ENCODE measurements around the gene LRP5. TPM values are rescaled to one million over a fixed set of nuclear protein-coding genes. Genes with fewer than 3 reads are reported as not detected.
"Not testable (repeated sequence)": the region's sequence is repeated elsewhere in the genome, so short reads cannot be mapped to it uniquely, and the experiment has no call there.

LRP5 gene
- total RNA-seq, 1 donor from 2014 or later: 9.4 TPM

GRCh38 chr11:68295271-68295670 is 17.1 kb upstream of the LRP5 start:
- intact Hi-C loops (cut with micrococcal nuclease): no loop called here
- DNase-seq (ENCODE audit: low spot score): no peak
- Mint-ChIP-seq H3K27ac (no peak overlapping the region), H3K27me3 (ENCODE audit: low read depth) (peaks cover 7% of the 10 kb centered on the region), H3K4me3 (ENCODE audit: low read depth) (no peak overlapping the region), H3K36me3 (ENCODE audit: low read depth) (no peaks in the 10 kb centered on the region), H3K4me1 (ENCODE audit: low read depth) (no peaks in the 10 kb centered on the region), H3K9me3 (no peaks in the 10 kb centered on the region)

- Mint-ChIP-seq H3K27ac (no peak overlapping the region), H3K4me1 (ENCODE audit: low read depth) (no peaks in the 10 kb centered on the region), H3K36me3 (ENCODE audit: low read depth) (no peaks in the 10 kb centered on the region), H3K27me3 (ENCODE audit: low read depth) (peaks cover 7% of the 10 kb centered on the region), H3K4me3 (ENCODE audit: low read depth) (no peak overlapping the region), H3K9me3 (no peaks in the 10 kb centered on the region)
- intact Hi-C loops (cut with micrococcal nuclease): no loop called here
- no peak for DNase-seq (ENCODE audit: low spot score)
Measured at GRCh38 chr11:68295940-68296339, 16.5 kb upstream of the LRP5 start.

GRCh38 chr11:68296344-68297051 is 15.9 kb upstream of the LRP5 start:
- no peaks in the 10 kb centered on the region for H3K36me3 Mint-ChIP-seq (ENCODE audit: low read depth)
- DNase-seq (ENCODE audit: low spot score): no peak
- no peak overlapping the region for H3K27ac Mint-ChIP-seq
- intact Hi-C loops (cut with micrococcal nuclease): loop anchor here (1.0 kb wide), 1 partner anchor 39 kb away; no protein-coding TSS in a partner anchor
- no peaks in the 10 kb centered on the region for H3K9me3 Mint-ChIP-seq
- no peaks in the 10 kb centered on the region for H3K4me1 Mint-ChIP-seq (ENCODE audit: low read depth)
- peaks cover 7% of the 10 kb centered on the region for H3K27me3 Mint-ChIP-seq (ENCODE audit: low read depth)
- no peak overlapping the region for H3K4me3 Mint-ChIP-seq (ENCODE audit: low read depth)

- no peak overlapping the region for H3K4me3 Mint-ChIP-seq (ENCODE audit: low read depth)
- DNase-seq (ENCODE audit: low spot score): no peak
- no peaks in the 10 kb centered on the region for H3K36me3 Mint-ChIP-seq (ENCODE audit: low read depth)
- no peaks in the 10 kb centered on the region for H3K9me3 Mint-ChIP-seq
- H3K27me3 Mint-ChIP-seq (ENCODE audit: low read depth): peaks cover 7% of the 10 kb centered on the region
- H3K4me1 Mint-ChIP-seq (ENCODE audit: low read depth): no peaks in the 10 kb centered on the region
- H3K27ac Mint-ChIP-seq: no peak overlapping the region
- intact Hi-C loops (cut with micrococcal nuclease): loop anchor here (1.0 kb wide), 1 partner anchor 40 kb away; no protein-coding TSS in a partner anchor
Measured at GRCh38 chr11:68297052-68297378, 15.4 kb upstream of the LRP5 start.

- H3K36me3 Mint-ChIP-seq (ENCODE audit: low read depth): no peaks in the 10 kb centered on the region
- DNase-seq (ENCODE audit: low spot score): no peak
- no peaks in the 10 kb centered on the region for H3K4me1 Mint-ChIP-seq (ENCODE audit: low read depth)
- H3K27ac Mint-ChIP-seq: no peak overlapping the region
- peaks cover 7% of the 10 kb centered on the region for H3K27me3 Mint-ChIP-seq (ENCODE audit: low read depth)
- H3K4me3 Mint-ChIP-seq (ENCODE audit: low read depth): no peak overlapping the region
- intact Hi-C loops (cut with micrococcal nuclease): loop anchor here (1.0 kb wide), 1 partner anchor 40 kb away; no protein-coding TSS in a partner anchor
- H3K9me3 Mint-ChIP-seq: no peaks in the 10 kb centered on the region
Measured at GRCh38 chr11:68297494-68297811, 14.9 kb upstream of the LRP5 start.

GRCh38 chr11:68297812-68298658 is 14.4 kb upstream of the LRP5 start:
- no peak overlapping the region for H3K4me3 Mint-ChIP-seq (ENCODE audit: low read depth)

GRCh38 chr11:68298659-68299516 is 13.5 kb upstream of the LRP5 start:
- Mint-ChIP-seq H3K27me3 (ENCODE audit: low read depth) (peaks cover 3% of the 10 kb centered on the region), H3K9me3 (no peaks in the 10 kb centered on the region), H3K4me3 (ENCODE audit: low read depth) (no peak overlapping the region), H3K27ac (no peak overlapping the region), H3K4me1 (ENCODE audit: low read depth) (no peaks in the 10 kb centered on the region), H3K36me3 (ENCODE audit: low read depth) (no peaks in the 10 kb centered on the region)
- no peak for DNase-seq (ENCODE audit: low spot score)
- intact Hi-C loops (cut with micrococcal nuclease): no loop called here

More at GRCh38 chr11:68297812-68298658, 14.4 kb upstream of the LRP5 start:
- no peaks in the 10 kb centered on the region for H3K9me3 Mint-ChIP-seq
- no peaks in the 10 kb centered on the region for H3K36me3 Mint-ChIP-seq (ENCODE audit: low read depth)
- H3K27me3 Mint-ChIP-seq (ENCODE audit: low read depth): peaks cover 7% of the 10 kb centered on the region
- no peaks in the 10 kb centered on the region for H3K4me1 Mint-ChIP-seq (ENCODE audit: low read depth)
- intact Hi-C loops (cut with micrococcal nuclease): loop anchor here (1.0 kb wide), 1 partner anchor 41 kb away; no protein-coding TSS in a partner anchor
- H3K27ac Mint-ChIP-seq: no peak overlapping the region
- peak; percentile 54 for DNase-seq (ENCODE audit: low spot score)

GRCh38 chr11:68299517-68299879 is 12.9 kb upstream of the LRP5 start:
- not testable (repeated sequence) for DNase-seq (ENCODE audit: low spot score); H3K36me3 Mint-ChIP-seq (ENCODE audit: low read depth)

GRCh38 chr11:68300076-68300830 is 12.1 kb upstream of the LRP5 start:
- intact Hi-C loops (cut with micrococcal nuclease): no loop called here
- Mint-ChIP-seq H3K4me1 (ENCODE audit: low read depth) (no peaks in the 10 kb centered on the region), H3K9me3 (no peaks in the 10 kb centered on the region), H3K27ac (no peak overlapping the region), H3K27me3 (ENCODE audit: low read depth) (peaks cover 3% of the 10 kb centered on the region), H3K4me3 (ENCODE audit: low read depth) (no peak overlapping the region), H3K36me3 (ENCODE audit: low read depth) (no peaks in the 10 kb centered on the region)
- DNase-seq (ENCODE audit: low spot score): no peak

More at GRCh38 chr11:68299517-68299879, 12.9 kb upstream of the LRP5 start:
- H3K27ac Mint-ChIP-seq; H3K9me3 Mint-ChIP-seq; H3K4me3 Mint-ChIP-seq (ENCODE audit: low read depth); intact Hi-C loops (cut with micrococcal nuclease); H3K27me3 Mint-ChIP-seq (ENCODE audit: low read depth); H3K4me1 Mint-ChIP-seq (ENCODE audit: low read depth): not testable (repeated sequence)

- no peaks in the 10 kb centered on the region for H3K36me3 Mint-ChIP-seq (ENCODE audit: low read depth)
- no peak overlapping the region for H3K27ac Mint-ChIP-seq
- H3K4me1 Mint-ChIP-seq (ENCODE audit: low read depth): peaks cover 5% of the 10 kb centered on the region
- no peak overlapping the region for H3K4me3 Mint-ChIP-seq (ENCODE audit: low read depth)
- intact Hi-C loops (cut with micrococcal nuclease): no loop called here
- DNase-seq (ENCODE audit: low spot score): no peak
- H3K27me3 Mint-ChIP-seq (ENCODE audit: low read depth): peaks cover 3% of the 10 kb centered on the region
- H3K9me3 Mint-ChIP-seq: no peaks in the 10 kb centered on the region
Measured at GRCh38 chr11:68302256-68302655, 10.1 kb upstream of the LRP5 start.

GRCh38 chr11:68302670-68303069 is 9.7 kb upstream of the LRP5 start:
- H3K4me3 Mint-ChIP-seq (ENCODE audit: low read depth): no peak overlapping the region
- no peaks in the 10 kb centered on the region for H3K9me3 Mint-ChIP-seq
- no peaks in the 10 kb centered on the region for H3K36me3 Mint-ChIP-seq (ENCODE audit: low read depth)
- no peak overlapping the region for H3K27ac Mint-ChIP-seq
- no peak for DNase-seq (ENCODE audit: low spot score)
- peaks cover 5% of the 10 kb centered on the region for H3K4me1 Mint-ChIP-seq (ENCODE audit: low read depth)
- peaks cover 3% of the 10 kb centered on the region for H3K27me3 Mint-ChIP-seq (ENCODE audit: low read depth)
- intact Hi-C loops (cut with micrococcal nuclease): no loop called here

GRCh38 chr11:68303083-68303482 is 9.3 kb upstream of the LRP5 start:
- Mint-ChIP-seq H3K27ac (no peak overlapping the region), H3K4me3 (ENCODE audit: low read depth) (no peak overlapping the region), H3K36me3 (ENCODE audit: low read depth) (no peaks in the 10 kb centered on the region), H3K9me3 (no peaks in the 10 kb centered on the region), H3K4me1 (ENCODE audit: low read depth) (peaks cover 5% of the 10 kb centered on the region), H3K27me3 (ENCODE audit: low read depth) (peaks cover 3% of the 10 kb centered on the region)
- intact Hi-C loops (cut with micrococcal nuclease): no loop called here
- DNase-seq (ENCODE audit: low spot score): no peak
